Epithelial cell of prostate (primary cell): ENCODE measurements around the gene QDPR.
"Not testable (repeated sequence)": the region's sequence is repeated elsewhere in the genome, so short reads cannot be mapped to it uniquely, and the experiment has no call there.

ENCODE experiments used
- DNase-seq: peaks from one replicate; pipeline ENCODE4 v3.0.0-alpha.2; 2011; ENCODE audit warnings: low read depth, low spot score
- H3K27ac ChIP-seq: fragments of 450-650 bp; 2 replicates; pipeline ENCODE4 v1.5.1; 2017; ENCODE audit warnings: mild to moderate bottlenecking

QDPR gene

DNA sequence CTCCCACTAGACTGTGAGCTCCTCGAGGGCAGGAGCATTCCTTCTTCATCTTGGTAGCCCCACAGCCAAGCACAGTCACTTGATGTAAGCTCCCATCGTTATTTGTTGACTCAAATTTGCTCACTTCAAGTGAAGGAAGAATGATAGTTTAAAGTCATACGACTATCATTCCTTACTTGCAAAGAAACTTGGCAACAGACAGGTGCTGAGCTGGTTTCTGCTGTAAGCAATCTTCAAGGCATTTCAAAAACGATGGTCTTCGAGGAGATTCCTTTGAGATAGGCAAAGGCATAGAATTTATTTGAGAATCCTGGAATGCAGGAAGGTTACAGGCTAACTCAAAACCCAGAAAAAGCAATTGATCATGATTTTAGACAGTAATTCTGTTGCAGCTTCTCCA, 64.8 kb downstream of the QDPR start:
- H3K27ac ChIP-seq, result no peak overlapping the region
- DNase-seq, result no peak

DNA sequence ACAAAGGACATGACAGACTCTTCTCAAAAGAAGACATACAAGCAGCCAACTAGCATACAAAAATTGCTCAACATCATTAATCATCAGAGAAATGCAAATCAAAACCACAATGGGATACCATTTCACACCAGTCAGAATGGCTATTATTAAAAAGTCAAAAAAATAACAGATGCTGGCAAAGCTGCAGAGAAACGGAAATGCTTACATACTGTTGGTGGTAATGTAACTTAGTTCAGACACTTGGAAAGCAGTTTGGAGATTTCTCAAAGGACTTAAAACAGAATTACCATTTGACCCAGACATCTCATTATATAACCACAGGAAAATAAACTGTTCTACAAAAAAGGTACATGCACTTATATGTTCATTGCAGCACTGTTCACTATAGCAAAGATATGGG, 69.4 kb downstream of the QDPR start:
- not testable (repeated sequence) for DNase-seq

DNA sequence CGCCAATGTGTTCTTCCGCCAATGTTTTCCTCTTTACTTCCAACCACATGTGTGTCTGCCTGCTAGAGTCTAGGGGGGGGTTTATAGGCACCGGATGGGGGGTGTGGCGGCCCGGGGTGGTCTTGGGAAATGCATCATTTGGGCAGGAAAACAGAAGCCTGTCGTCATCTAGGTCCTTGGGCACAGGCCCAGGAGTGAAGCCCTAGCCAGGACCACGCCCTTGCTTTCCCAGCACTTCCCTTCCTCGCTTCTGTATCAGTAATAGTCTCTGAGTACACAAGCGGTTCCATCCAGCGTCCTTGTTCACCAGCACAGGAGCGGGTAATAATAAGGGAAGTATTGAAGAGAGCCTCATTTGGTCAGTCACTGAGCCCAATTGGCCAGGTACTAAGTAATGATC, 74.5 kb downstream of the QDPR start:
- no peak for DNase-seq

More for the DNA sequence above, 69.4 kb downstream of the QDPR start:
- H3K27ac ChIP-seq, result not testable (repeated sequence)

DNA sequence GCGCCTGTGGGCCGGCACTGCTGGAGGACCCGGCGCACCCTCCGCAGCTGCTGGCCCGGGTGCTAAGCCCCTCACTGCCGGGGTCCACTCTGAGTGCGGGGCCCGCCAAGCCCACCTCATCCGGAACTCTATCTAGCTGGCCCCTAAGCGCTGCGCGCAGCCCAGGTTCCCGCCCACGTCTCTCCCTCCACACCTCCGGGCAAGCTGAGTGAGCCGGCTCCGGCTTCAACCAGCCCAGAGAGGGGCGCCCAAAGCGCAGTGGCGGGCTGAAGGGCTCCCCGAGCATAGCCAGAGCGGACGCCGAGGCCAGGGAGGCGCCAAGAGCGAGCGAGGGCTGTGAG, 75.2 kb downstream of the QDPR start:
- DNase-seq, result no peak
- no peak overlapping the region for H3K27ac ChIP-seq

More for the DNA sequence above, 74.5 kb downstream of the QDPR start:
- no peak overlapping the region for H3K27ac ChIP-seq
